Mononuclear cell (primary cell): ENCODE results near the gene SYTL4. TPM values are rescaled to one million over a fixed set of nuclear protein-coding genes. Genes with fewer than 3 reads are reported as not detected.
"Not testable (repeated sequence)": the region's sequence is repeated elsewhere in the genome, so short reads cannot be mapped to it uniquely, and the experiment has no call there.

ENCODE experiments used
- H3K27me3 ChIP-seq: 2 replicates; pipeline ENCODE4 v1.6.0; 2011; ENCODE audit warnings: low read length, control low read depth; ENCODE audit not compliant: insufficient read depth
- H3K4me1 ChIP-seq: 2 replicates; pipeline ENCODE4 v1.5.1; 2011; ENCODE audit warnings: mild to moderate bottlenecking, low read length, control low read depth; ENCODE audit not compliant: insufficient read depth
- H3K4me3 ChIP-seq: 2 replicates; pipeline ENCODE4 v1.5.1; 2011; ENCODE audit warnings: mild to moderate bottlenecking, low read length, moderate library complexity
- H3K9me3 ChIP-seq: 2 replicates; pipeline ENCODE4 v1.5.1; 2011; ENCODE audit warnings: low read depth, mild to moderate bottlenecking, control low read depth, low read length
- total RNA-seq: library from RNA; depleted of rRNA; stranded (reverse); fragments of >200 nt; gene quantifications from one replicate; pipeline ENCODE4 v1.2.3, GENCODE V29; 2012

Gene SYTL4
- total RNA-seq = 2.2 TPM

DNA sequence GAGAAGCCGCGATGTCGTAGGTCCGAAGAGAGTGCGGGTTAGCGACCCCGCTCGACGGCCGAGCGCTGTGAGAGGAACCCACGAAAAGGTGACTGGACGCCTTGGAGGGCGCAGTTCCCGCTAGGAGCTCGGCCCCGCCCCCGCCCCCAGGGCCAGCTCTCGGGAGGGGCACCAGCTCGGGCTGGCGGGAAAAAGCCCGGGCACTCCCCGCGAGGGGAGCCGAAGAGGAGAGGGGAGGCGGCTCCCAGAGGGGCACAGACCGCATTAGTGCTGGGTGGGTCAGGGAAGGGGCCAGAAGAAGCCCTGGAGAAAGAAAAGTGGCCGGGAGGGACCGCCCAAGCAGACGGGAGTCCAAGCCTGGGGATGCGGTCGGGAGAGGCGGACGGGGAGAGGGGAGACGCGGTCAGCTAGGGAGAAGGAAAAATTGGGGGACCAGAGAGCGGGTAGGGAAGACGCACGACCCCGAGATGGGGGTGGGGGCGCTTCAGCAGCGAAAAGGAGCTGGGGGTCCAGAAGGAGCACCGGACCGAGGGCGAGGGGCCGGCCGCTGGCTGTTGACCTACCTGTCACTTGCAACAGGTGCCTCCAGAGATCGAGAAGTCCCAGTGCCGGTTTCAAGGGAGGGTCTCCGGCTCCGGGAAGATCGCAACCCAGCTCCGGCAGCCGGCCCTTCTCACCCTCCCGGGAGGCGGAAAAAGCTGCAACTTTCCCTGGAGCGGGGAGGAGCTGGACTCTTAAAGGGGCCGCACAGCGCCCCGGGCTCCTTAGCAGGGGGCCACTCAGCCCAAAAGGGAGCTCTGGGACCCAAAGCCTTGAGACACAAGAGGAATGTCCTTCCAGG, at the start of gene SYTL4:
SYTL4 (minus strand) TSS at position 681 of the 841 bp plus-strand sequence. CDS start 30,084 bp downstream, outside the sequence.
- Histone ChIP-seq H3K27me3 (peaks cover 21% of the 10 kb centered on the region), H3K4me1 (no peaks in the 10 kb centered on the region), H3K4me3 (no peak within 1 kb of the TSS), H3K9me3 (no peaks in the 10 kb centered on the region)

DNA sequence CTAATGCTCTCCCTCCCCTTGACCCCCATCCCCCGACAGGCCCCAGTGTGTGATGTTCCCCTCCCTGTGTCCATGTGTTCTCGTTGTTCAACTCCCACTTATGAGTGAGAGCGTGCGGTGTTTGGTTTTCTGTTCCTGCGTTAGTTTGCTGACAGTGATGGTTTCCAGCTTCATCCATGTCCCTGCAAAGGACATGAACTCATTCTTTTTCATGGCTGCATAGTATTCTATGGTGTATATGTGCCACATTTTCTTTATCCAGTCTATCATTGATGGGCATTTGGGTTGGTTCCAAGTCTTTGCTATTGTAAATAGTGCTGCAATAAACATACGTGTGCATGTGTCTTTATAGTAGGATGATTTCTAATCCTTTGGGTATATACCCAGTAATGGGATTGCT, 37.5 kb upstream of the SYTL4 start:
- not testable (repeated sequence) for H3K27me3 ChIP-seq, H3K4me1 ChIP-seq, H3K4me3 ChIP-seq, H3K9me3 ChIP-seq

GRCh38 chrX:100768679-100769338, 36.9 kb upstream of the SYTL4 start:
- H3K27me3 ChIP-seq = no peaks in the 10 kb centered on the region
- no peak overlapping the region for H3K4me3 ChIP-seq
- no peaks in the 10 kb centered on the region for H3K4me1 ChIP-seq
- no peaks in the 10 kb centered on the region for H3K9me3 ChIP-seq

DNA sequence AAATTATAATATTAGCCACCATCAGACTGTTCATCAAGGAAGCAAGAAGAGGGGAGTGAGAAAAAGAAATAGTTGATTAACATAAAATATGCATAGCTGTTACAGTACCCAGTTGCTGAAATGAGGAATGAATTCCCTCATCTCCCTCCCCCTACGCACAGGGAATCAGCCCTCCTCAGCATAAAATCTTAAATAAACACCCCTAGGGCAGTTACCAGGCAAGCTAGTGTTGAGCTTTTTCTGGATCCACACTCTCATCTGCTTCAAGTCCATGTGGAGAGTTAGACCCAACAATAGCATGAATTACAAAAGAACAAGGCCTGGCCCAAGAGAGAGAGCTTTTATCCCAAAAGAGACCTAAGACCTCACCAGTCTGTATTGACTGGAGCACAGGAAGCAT, 19.0 kb upstream of the SYTL4 start:
- Histone ChIP-seq H3K4me1 (no peaks in the 10 kb centered on the region), H3K27me3 (no peaks in the 10 kb centered on the region), H3K4me3 (no peak overlapping the region), H3K9me3 (no peaks in the 10 kb centered on the region)

GRCh38 chrX:100748108-100748507, 16.2 kb upstream of the SYTL4 start:
- Histone ChIP-seq H3K9me3 (no peaks in the 10 kb centered on the region), H3K4me3 (no peak overlapping the region), H3K27me3 (no peaks in the 10 kb centered on the region), H3K4me1 (no peaks in the 10 kb centered on the region)

DNA sequence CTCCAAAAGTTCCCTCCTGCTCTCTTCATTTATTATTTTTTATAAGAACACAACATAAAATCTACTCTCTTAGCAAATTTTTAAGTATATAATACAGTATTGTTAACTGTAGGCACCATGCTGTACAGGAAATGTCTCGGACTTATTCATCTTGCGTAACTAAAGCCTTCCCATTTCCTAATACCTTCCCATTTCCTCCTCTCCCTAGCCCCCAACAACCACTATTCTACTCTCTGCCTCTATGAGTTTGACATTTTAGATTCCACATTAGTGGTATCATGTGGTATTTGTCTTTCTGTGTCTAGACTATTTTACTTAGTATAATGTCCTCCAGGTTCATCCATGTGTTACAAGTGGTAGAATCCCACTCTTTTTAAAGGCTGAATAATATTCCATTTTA, 15.8 kb upstream of the SYTL4 start:
- Histone ChIP-seq H3K27me3 (no peaks in the 10 kb centered on the region), H3K4me1 (no peaks in the 10 kb centered on the region), H3K9me3 (no peaks in the 10 kb centered on the region), H3K4me3 (no peak overlapping the region)

DNA sequence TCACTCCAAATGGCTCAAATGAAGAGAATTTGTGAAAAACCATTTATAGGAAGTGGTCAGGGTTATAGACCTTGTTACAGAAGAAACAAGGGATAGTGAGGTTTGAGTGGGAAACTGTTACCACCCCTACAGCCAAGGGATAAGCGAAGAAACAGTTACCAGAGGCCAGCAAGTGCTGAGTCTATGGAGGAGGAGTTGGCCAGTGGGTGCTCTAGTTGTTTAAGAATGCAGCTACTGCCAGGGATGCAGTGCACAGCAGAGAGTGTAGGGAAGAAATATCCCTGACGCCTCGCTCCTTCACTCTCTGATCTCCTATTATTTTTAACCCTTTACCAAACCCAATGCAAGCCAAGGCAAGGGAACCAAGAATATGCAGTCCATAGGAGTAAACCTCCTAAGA, 15.2 kb upstream of the SYTL4 start:
- Histone ChIP-seq H3K4me3 (no peak overlapping the region), H3K27me3 (no peaks in the 10 kb centered on the region), H3K9me3 (no peaks in the 10 kb centered on the region)

GRCh38 chrX:100745806-100746537, 14.1 kb upstream of the SYTL4 start:
- H3K27me3 ChIP-seq = no peaks in the 10 kb centered on the region
- H3K4me3 ChIP-seq = no peak overlapping the region
- no peaks in the 10 kb centered on the region for H3K9me3 ChIP-seq
- no peaks in the 10 kb centered on the region for H3K4me1 ChIP-seq

More for the DNA sequence above, 15.2 kb upstream of the SYTL4 start:
- H3K4me1 ChIP-seq = no peaks in the 10 kb centered on the region

GRCh38 chrX:100745205-100745604, 13.3 kb upstream of the SYTL4 start:
- no peaks in the 10 kb centered on the region for H3K27me3 ChIP-seq
- no peaks in the 10 kb centered on the region for H3K4me1 ChIP-seq
- H3K9me3 ChIP-seq = no peaks in the 10 kb centered on the region
- H3K4me3 ChIP-seq = no peak overlapping the region

GRCh38 chrX:100743009-100743607, 11.2 kb upstream of the SYTL4 start:
- Histone ChIP-seq H3K27me3 (no peaks in the 10 kb centered on the region), H3K4me1 (no peaks in the 10 kb centered on the region), H3K4me3 (no peak overlapping the region), H3K9me3 (no peaks in the 10 kb centered on the region)

GRCh38 chrX:100724006-100724405, 7.9 kb downstream of the SYTL4 start:
- not testable (repeated sequence) for H3K27me3 ChIP-seq

GRCh38 chrX:100721328-100721727, 10.6 kb downstream of the SYTL4 start:
- Histone ChIP-seq H3K27me3 (no peaks in the 10 kb centered on the region), H3K4me1 (no peaks in the 10 kb centered on the region), H3K4me3 (no peak overlapping the region), H3K9me3 (no peaks in the 10 kb centered on the region)

More at GRCh38 chrX:100724006-100724405, 7.9 kb downstream of the SYTL4 start:
- not testable (repeated sequence) for H3K4me3 ChIP-seq, H3K4me1 ChIP-seq, H3K9me3 ChIP-seq

- no peaks in the 10 kb centered on the region for H3K27me3 ChIP-seq
- no peak overlapping the region for H3K4me3 ChIP-seq
- no peaks in the 10 kb centered on the region for H3K9me3 ChIP-seq
- H3K4me1 ChIP-seq = no peaks in the 10 kb centered on the region
Measured at GRCh38 chrX:100720301-100720700, 11.6 kb downstream of the SYTL4 start.

DNA sequence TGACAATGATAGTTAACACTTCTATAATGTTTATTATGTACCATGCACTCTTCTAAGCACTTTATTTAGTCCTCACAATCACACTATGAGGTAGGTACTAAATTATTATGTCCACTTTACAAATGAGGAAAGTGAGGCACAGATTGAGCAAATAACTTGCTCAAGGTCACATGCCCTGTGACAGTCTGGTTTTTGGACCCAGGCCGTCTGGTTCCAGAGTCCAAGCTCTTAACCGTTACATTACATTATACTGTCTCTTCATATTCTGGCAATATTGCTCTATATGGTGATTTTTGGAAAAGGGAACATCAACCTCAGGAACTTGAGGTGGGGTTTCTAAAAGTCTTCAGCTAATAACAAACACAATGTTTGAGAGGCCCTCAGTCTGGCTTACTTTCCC, 12.8 kb downstream of the SYTL4 start:
- no peak overlapping the region for H3K4me3 ChIP-seq
- H3K27me3 ChIP-seq = no peaks in the 10 kb centered on the region
- no peaks in the 10 kb centered on the region for H3K9me3 ChIP-seq
- no peaks in the 10 kb centered on the region for H3K4me1 ChIP-seq

DNA sequence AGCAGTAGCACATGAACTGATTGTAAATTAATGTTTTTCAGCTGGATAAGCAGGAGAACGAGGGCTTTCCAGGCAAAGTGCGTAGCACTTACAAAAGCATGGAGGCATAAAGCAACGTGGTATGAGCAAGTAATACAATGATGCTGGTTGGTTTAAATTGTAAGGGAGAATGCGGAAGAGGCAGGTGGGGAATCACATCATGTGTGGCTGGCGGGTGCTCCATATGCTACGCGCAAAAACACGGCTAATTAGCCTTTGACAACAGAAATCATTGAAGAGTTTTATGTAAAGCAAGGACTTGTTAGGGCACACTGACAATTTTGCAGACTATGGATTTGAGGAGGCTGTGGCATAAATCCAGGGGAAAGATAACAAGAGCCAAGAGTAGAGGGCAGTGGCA, 14.6 kb downstream of the SYTL4 start:
- H3K9me3 ChIP-seq = no peaks in the 10 kb centered on the region
- H3K27me3 ChIP-seq = no peaks in the 10 kb centered on the region
- H3K4me1 ChIP-seq = no peaks in the 10 kb centered on the region
- H3K4me3 ChIP-seq = no peak overlapping the region
